Measurements from ENCODE around the gene FNBP1. TPM values are rescaled to one million over a fixed set of nuclear protein-coding genes. Genes with fewer than 3 reads are reported as not detected.

FNBP1 gene
- total RNA-seq, 1 experiment from 2014 or later = 16.6 TPM

DNA sequence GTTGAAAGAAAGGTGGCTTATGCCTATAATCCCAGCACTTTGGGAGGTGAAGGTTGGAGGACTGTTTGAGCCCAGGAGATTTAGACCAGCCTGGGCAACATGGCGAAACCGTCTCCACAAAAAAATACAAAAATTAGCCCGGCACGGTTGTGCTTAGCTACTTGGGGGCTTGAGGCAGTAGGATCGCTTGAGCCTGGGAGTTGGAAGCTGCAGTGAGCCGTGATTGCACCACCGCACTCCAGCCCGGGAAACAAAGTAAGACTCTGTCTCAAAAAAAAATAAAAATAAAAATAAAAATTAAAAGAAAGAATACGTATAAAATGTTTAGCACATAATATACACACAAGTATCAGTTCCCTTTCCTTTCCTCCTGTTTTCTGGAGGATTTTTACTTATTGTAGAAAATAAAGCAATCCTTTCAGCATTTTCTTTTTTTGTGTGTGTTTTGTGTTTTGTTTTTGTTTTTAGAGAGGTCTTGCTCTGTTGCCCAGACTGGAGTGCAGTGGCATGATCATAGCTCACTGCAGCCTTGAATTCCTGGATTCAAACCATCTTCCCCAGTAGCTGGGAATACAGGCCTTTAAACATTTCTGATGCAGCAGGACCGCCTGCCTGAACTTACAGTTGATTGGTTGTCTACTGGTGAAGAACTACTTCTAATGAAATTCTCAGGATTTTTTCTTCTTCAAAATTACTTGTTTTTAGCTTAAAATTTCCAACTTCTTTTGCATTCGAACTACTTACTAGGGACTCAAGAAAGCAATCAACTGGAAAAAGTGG lies 6.6 kb upstream of the FNBP1 start:
- DNase-seq (ENCODE audit: low spot score) = no peak
- in situ Hi-C loops (cut with HindIII; ENCODE audit: low sequenced_read_pairs) = no loop called here

DNA sequence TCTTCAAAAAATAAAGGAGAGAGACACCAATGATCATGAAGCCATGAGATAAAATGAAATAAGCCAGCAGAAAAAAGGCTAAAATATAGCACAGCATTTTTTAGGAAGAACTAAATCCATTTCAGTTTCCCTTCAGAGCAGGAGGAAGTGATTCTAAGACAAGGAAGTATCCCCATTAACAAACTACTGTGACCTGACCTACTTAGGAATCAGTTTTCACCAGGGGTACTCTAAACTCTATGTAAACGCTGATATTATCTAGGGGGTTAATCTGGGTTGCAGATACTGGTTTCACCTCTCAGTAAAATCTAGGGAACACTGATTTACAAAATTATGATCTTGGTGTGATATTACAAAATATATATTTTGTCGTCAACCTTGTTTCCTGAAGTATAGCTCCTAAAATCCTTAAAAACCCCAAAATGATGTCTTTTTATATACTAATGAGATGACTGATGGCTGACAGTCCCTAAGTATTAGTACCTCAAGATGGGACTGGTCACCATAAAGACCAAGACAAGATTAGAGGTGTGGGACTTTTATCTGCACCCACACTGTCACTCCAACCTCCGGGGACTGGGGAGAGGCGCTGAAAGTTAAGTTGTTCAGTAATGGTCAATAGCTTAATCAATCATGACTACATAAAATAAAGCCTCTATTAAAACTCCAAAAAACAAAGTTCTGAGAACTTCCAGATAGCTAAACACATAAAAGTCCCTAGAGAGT lies 2.9 kb upstream of the FNBP1 start:
- in situ Hi-C loops (cut with HindIII; ENCODE audit: low sequenced_read_pairs) = no loop called here
- no peak for DNase-seq (ENCODE audit: low spot score)

DNA sequence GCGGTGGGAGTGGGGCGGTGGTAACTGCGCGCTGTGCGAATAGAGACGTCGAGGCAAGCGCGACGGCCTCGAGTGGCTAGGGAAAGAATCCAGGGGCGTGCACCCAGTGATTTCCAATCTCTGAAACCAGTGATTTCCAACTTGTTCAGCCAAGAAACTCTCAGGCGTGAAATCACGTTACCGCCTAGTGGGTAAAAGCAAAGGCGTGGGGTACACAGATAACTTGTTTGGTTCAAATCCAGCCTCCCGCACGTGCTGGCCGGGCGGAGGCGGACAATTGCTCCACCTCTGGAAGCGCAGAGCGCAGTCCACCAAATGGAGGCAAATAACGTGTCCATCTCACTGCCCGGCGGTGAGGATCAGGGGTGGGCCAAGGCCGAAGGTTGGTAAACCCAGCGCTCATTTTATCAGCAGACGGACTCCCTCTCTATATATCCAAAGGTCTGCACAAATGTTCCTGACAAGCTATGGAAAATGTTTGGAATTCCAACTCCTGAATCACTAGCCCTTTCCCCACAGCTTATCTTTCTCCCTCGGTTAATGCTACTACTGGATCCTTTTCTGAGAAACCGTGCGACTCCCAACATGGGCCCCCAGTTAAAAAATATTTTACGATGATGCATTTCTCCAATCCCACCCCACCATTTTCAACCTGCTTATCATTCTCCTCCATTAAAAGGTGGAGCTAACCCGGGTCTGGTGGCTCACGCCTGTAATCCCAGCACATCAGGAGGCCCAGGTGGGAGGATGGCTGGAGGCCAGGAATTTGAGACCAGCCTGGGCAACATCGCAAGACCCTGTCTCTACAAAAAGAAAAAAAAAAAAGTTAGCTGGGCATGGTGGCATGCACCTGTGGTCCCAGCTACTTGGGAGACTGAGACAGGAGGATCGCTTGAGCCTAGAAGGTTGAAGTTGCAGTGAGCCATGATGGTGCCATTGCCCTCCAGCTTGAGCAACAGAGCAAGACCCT lies 950 bp upstream of the FNBP1 start:
- no peak for DNase-seq (ENCODE audit: low spot score)
- in situ Hi-C loops (cut with HindIII; ENCODE audit: low sequenced_read_pairs) = no loop called here

DNA sequence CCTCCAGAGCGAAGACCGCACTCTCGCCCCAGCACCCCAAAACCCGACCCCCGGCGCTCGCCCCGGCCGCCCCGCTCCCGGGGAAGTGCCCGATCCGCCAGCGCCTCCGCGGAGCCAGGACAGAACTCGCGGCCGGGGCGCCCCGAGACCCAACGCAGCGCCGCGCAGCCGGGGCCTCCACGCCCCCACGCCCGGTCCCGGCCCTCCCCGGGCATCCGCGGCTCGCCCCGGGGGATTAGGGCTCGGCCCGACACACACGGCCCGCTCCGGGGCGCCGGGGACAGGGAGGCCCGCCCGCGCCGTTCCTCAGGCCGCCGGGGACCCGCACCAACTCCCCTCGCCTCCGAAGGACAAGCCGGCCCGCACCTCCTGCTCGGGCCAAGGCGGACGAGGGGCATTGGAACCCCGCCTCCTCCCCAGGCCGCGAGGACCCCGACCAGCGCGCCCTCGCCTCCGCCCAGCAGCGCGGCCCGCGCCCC lies 544 bp downstream of the FNBP1 start:
- in situ Hi-C loops (cut with HindIII; ENCODE audit: low sequenced_read_pairs) = no loop called here

DNA sequence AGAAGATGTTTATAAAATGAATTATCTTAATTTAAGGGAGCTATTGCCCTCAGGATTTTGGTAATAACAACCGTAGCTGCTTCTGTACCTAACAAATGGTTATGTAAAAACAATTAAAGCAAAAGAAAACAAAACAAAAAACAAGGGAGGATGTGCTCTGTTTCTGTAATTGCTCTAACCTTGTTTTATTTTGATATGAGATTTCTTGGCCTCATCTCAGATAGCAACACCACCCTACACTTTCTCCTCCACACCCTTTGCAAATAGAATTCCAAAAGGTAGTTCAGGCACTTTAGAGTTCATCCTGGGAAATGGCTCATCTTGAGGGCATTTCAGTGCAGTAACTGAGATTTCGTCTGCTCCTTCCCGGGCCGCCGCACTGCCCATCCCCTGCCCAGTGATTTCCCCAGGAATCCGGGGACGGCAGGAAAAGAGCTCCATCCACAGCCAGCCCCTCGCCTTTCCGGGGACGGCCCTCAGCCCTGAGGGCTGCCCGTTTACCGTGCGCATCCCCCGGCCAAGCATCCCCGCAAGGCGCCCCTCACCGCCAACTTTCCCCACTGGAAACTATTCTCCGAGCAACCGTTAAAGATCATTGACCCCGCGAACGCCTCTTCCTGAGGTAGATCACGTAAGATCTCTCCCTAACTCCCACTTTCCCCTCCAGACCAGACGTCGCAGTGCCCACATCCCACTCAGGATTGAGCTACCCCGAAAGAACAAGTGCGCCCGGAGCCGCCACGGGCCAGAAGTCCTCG lies 1.2 kb downstream of the FNBP1 start:
- in situ Hi-C loops (cut with HindIII; ENCODE audit: low sequenced_read_pairs) = no loop called here
- peak; percentile 62 for DNase-seq (ENCODE audit: low spot score)

More for the DNA sequence above, 544 bp downstream of the FNBP1 start:
- no peak for DNase-seq (ENCODE audit: low spot score)

DNA sequence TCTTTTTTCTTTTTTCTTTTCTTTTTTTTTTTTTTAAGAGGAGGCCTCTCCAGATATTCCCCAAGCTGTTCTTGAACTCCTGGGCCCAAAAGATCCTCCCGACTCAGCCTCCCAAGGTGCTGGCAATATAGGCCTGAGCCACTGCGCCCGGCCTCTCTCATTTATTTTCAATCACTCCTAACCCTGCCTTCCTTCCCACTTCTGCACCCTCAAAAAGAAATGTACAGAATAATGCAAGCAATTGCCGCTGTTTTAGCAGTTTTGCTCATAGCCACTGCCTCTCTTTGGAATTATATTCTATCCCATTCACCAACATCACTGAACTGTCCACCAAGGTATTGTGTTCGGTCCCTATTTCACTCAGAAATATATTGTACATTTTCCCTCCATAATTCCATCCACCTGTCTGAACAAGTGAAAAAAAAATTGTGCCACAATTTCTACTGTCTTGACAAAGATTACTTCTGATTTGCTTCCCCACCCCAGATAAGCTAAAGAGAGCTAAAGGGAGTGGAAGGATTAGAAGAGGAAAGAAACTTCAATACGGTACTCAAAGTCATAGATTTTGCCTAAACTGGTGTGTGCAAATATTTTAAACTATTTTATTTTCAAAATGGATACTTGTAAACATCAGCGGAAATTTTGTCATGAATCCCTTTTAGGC lies 1.9 kb downstream of the FNBP1 start:
- DNase-seq (ENCODE audit: low spot score) = no peak
- in situ Hi-C loops (cut with HindIII; ENCODE audit: low sequenced_read_pairs) = no loop called here

DNA sequence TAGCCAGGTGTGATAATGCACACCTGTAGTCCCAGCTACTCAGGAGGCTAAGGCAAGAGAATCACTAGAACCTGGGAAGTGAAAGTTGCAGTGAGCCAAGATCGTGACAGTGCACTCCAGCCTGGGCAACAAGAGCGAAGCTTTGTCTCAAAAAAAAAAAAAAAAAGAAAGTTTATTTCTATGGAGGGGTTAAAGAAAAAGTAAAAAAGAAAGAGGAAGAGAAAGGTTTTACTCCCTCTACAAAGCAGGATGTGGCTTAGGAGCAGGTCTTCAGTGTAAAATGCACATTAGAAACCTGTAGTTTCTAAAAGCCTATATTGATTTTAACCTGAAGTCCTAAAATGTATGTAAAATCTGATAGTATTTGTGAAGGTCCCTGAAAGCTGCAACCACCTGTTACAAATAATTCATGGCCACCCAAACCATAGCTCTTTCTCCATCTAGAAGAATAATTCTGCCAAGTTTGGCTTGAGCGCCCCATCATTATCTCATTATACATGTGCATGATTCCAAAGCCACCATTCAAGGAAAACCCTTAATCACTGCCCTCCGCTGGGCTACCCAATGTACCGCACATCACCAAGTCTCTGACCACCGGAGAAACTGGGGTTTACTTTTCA lies 3.4 kb downstream of the FNBP1 start:
- peak; percentile 67 for DNase-seq (ENCODE audit: low spot score)

DNA sequence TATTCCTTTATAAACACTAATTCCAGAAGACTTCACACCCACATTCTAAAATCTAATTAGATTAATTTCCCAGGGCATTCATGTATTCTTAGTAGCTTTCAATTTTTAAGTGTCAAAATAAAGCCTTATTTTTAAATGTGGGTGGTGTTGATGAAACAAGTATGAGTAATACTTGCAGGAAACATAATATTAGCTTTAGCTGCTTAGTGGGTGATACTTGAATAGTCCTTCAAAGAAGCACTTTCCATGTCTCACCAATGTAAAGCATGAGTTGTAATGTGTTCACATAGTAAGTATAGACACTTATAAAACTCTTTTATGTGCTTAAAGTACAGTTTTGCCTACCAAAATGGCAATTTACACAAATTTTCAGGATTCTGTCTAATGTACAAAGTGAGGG lies 6.9 kb downstream of the FNBP1 start:
- DNase-seq (ENCODE audit: low spot score) = no peak
- in situ Hi-C loops (cut with HindIII; ENCODE audit: low sequenced_read_pairs) = no loop called here

More for the DNA sequence above, 3.4 kb downstream of the FNBP1 start:
- in situ Hi-C loops (cut with HindIII; ENCODE audit: low sequenced_read_pairs) = no loop called here

DNA sequence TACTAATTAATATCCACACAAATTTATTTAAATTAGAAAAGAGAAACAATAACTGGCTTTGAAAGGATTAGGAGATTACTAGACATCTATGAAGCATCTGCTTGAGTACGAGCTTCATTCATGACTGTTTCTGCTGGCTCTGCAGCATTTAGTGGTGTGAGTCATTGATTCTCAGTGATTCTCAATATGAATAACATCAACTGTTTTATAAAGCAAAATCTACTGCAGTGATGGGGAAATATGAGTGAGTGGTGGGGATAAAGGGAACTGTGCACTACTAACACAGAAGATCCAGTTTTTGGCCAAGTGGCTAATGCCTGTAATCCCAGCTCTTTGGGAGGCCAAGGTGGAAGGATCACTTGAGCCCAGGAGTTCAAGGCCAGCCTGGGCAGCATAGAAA lies 8.4 kb downstream of the FNBP1 start:
- in situ Hi-C loops (cut with HindIII; ENCODE audit: low sequenced_read_pairs) = no loop called here

DNA sequence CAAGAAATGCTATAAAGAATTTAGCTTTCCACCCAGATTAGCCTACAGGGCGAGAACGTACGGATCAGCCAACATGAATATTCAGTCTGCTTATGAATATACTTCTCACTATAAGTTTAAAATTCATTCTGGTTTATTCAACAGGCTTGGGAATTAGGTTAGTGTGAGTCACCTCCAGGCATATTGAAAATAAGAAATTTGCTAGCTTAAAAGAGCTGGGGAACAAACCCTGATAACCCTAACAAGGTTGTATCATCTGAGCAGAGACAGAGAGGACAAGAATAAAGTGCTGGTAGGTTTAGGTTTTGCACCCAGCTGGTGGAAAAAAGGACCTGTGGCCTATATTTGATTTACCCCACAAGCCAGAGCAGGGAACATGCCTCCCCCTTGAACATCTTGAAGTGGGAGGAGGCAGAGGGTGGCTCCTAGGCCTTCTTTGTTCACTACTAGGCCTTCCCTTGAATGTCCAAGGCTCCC lies 12.3 kb downstream of the FNBP1 start:
- DNase-seq (ENCODE audit: low spot score) = no peak
- in situ Hi-C loops (cut with HindIII; ENCODE audit: low sequenced_read_pairs) = no loop called here

More for the DNA sequence above, 8.4 kb downstream of the FNBP1 start:
- DNase-seq (ENCODE audit: low spot score) = no peak

DNA sequence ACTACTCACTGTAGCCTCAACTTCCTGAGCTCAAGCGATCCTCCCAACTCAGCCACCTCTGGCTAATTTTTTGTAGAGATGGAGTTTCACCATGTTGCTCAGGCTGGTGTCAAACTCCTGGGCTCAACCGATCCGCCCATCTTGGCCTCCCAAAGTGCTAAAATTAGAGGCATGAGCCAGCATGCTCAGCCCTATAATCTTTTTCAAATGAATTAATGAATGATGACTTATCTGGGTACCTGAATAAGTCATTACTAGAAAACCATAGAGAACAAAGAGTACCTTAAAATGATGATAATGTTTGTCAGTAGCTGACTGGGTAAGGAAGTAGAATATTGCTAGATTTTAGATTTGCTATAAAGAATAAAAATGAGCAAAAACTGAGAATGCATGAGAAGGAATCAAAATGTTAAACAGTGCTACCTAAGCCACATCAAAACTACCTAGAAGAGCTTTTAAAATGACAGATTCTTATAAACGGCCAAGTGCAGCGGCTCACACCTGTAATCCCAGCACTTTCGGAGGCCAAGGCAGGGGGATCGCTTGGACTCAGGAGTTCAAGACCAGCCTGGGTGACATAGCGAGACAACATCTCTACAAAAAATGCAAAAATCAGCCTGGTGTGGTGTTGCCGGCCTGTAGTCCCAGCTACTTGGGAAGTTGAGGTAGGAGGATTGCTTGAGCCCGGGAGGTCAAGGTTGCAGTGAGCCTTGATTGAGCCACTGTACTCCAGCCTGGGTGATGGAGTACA lies 13.6 kb downstream of the FNBP1 start:
- in situ Hi-C loops (cut with HindIII; ENCODE audit: low sequenced_read_pairs) = no loop called here
- DNase-seq (ENCODE audit: low spot score) = no peak

DNA sequence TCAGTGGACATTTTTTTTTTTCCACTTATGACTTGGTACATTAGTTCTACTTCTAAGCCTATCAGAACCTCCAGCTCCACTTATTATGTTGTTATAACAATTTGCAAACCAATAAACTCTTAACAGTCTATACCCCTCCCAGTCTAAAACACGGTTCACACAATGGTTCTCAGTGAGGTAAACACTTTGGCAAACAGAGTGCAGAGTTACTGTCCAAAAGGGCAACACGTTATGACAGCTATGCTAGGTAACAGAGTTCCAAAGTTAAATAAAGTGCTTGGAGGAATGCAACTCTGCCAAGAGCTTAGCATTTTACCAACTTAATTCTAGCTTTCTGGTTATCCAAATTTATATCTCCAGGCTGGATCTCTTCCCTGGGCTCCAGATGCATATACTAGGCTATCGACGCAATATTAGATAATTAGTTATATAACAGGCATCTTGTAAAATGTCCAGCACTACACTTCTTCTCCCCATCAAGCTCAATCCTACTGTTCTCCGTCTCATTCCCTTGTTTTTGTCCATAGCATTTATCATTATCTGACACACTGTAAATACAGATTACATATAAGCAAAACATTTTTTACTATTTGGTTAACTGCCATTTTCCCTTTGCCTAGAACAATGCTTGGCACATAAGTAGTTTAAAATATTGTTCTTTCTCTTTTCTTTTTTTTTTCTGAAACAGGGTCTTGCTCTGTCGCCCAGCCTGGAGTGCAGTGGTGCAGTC lies 14.3 kb downstream of the FNBP1 start:
- in situ Hi-C loops (cut with HindIII; ENCODE audit: low sequenced_read_pairs) = no loop called here

DNA sequence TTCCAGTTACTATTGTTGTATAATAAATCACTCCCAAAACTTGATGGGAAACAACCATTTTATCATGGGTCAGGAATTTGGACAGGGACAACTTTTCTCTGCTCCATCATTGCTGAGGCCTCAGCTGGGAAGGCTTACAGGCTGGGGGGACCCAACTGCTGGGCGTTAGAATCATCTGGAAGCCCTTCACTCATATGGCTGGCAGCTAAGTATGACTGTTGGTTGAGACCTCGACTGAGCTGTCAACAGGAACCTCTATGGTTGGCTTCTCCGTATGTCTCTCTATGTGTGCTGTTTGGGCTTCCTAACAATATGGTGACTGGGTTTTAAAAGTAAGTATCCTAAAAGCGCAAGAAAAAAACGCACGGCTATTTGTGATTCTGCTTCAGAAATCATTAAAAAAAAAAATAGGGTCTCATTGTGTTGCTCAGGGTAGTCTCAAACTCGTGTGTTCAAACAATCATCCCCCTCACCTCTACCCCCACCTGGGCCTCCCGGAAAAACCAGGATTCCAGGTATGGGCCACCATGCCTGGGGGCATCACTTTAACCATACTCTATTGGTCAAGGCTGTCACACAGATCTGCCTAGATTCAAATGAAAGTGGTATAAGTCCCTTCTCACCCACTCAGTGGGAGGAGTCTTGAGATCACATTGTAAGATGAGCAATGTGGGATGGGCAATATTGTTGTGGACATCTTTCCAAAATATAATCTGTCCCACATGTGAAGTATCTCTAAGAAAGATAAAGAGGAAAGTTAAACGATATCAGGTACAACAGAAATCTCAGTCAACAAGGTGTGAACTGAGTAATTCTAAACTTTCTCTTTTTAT lies 15.2 kb downstream of the FNBP1 start:
- in situ Hi-C loops (cut with HindIII; ENCODE audit: low sequenced_read_pairs) = no loop called here
- no peak for DNase-seq (ENCODE audit: low spot score)

More for the DNA sequence above, 14.3 kb downstream of the FNBP1 start:
- DNase-seq (ENCODE audit: low spot score) = no peak

DNA sequence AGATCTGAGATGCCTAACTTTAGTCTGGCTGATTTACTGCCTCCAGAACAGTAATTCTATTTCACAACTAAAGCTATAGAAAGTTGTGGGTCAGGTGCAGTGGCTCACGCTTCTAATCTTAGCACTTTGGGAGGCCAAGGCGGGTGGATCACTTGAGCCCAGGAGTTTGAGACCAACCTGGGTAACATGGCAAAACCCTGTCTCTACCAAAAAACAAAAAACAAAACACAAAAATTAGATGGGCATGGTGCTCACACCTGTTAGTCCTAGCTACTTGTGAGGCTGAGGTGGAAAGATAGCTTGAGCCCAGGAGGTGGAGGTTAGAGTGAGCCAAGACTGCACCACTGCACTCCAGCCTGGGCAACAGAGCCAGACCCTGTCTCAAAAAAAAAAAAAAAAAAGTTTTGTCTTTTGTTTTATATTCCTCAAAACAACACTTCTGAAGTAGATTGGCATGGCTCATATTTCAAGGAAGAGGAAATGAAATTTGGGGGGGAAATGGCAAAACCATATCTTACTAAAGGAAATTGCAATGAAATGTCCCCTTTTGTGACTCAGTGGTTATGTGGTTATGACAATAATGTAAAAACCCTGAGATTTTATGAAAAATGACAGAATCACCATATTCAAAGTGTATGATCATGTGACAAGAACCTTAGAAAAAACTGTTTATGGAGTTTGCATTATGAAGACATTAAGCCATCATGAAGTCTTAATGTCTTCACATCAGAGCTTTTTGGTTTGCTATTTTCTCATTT lies 16.2 kb downstream of the FNBP1 start:
- in situ Hi-C loops (cut with HindIII; ENCODE audit: low sequenced_read_pairs) = no loop called here

DNA sequence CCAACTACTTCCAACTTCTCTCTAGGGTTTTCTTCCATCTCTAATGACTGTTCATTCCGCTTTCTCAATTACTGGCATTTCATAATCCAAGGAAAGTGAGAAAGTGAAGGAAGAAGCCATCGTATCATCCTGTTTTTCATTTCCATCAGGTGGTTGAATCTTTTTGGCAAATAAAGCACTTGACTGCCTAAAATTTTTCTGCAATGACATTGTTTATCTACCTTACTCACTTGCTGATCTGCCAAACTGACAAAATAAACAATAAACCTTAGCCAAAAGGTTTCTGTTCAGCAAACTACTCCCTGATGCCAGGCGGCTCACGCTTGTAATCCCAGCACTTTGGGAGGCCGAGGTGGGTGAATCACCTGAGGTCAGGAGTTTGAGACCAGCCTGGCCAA lies 18.4 kb downstream of the FNBP1 start:
- DNase-seq (ENCODE audit: low spot score) = no peak
- in situ Hi-C loops (cut with HindIII; ENCODE audit: low sequenced_read_pairs) = no loop called here

More for the DNA sequence above, 16.2 kb downstream of the FNBP1 start:
- no peak for DNase-seq (ENCODE audit: low spot score)
